Measurements from ENCODE around the gene ARHGEF11. TPM values are rescaled to one million over a fixed set of nuclear protein-coding genes. Genes with fewer than 3 reads are reported as not detected.

ARHGEF11 gene
- total and polyA plus RNA-seq, 10 donors, result 3.4 to 65.3 (median 42.7) TPM

DNA sequence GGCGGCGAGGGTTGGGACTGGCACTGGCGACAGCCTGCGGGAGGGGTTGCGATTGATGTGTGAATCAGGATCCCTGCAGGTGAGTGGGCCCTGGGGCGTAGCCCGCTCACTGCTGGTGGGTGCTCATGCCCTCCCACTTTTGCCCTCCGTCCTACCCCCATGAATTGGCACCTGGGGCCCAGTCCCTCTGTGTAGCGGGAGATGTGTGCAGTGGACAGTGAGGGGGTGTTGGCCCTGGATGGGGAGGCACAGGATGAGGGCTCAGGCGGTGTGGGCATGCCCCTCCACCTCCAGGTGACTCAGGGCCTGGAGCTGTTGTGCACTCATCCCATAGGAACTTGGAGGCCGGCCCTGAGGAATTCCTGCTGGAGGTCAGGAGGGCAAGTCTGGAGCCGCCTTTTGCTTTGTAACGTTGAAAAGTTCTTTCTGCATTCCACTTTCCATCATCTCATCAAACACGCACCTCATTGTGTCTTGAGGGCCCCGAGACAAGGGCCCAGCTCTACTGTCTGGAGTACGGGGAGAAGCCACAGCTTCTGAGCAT is 149.0 kb downstream of the ARHGEF11 start:
- intact Hi-C loops (cut with DNase I; ENCODE audit: low total_unique reads), result no loop called here
- peaks cover 0 to 73% (median 14%) of the 10 kb centered on the region in 7 donors for H3K27me3 ChIP-seq (replicated peaks in 1 of 7)
- no peaks in the 10 kb centered on the region for H3K9me3 ChIP-seq
- 81 to 91% (median 83%) methylated on average over 14 to 16 of the region's 16 CpGs for WGBS, 5 donors
- TF ChIP-seq, protein P1, sequence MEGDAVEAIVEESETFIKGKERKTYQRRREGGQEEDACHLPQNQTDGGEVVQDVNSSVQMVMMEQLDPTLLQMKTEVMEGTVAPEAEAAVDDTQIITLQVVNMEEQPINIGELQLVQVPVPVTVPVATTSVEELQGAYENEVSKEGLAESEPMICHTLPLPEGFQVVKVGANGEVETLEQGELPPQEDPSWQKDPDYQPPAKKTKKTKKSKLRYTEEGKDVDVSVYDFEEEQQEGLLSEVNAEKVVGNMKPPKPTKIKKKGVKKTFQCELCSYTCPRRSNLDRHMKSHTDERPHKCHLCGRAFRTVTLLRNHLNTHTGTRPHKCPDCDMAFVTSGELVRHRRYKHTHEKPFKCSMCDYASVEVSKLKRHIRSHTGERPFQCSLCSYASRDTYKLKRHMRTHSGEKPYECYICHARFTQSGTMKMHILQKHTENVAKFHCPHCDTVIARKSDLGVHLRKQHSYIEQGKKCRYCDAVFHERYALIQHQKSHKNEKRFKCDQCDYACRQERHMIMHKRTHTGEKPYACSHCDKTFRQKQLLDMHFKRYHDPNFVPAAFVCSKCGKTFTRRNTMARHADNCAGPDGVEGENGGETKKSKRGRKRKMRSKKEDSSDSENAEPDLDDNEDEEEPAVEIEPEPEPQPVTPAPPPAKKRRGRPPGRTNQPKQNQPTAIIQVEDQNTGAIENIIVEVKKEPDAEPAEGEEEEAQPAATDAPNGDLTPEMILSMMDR (IDR thresholded peaks at IDR 0.05 in 8 of 11, conservative IDR thresholded peaks at IDR 0.05 in 3 of 11), result no peak
- TF ChIP-seq POLR2A (IDR thresholded peaks at IDR 0.05) (no peak), POLR2AphosphoS5 (IDR thresholded peaks at IDR 0.05) (no peak)
- DNase-seq, result no peak
- no peaks in the 10 kb centered on the region for H3K36me3 ChIP-seq
- no peak overlapping the region for H3K4me3 ChIP-seq
- peak overlapping the region in 5 of 8 donors; percentile 15 to 90 (median 82) for H3K27ac ChIP-seq
- H3K4me1 ChIP-seq, result peaks cover 13 to 100% (median 68%) of the 10 kb centered on the region in 6 donors

- TF ChIP-seq, protein P1 (IDR thresholded peaks at IDR 0.05 in 8 of 11, conservative IDR thresholded peaks at IDR 0.05 in 3 of 11), result no peak
- TF ChIP-seq POLR2A (IDR thresholded peaks at IDR 0.05) (no peak), POLR2AphosphoS5 (IDR thresholded peaks at IDR 0.05) (no peak)
- WGBS, 5 donors, result 88 to 93% (median 92%) methylated on average over 6 of the region's 6 CpGs
- no peaks in the 10 kb centered on the region for H3K9me3 ChIP-seq
- H3K36me3 ChIP-seq, result no peaks in the 10 kb centered on the region
- peak overlapping the region in 5 of 8 donors; percentile 81 to 90 (median 86) for H3K27ac ChIP-seq
- H3K27me3 ChIP-seq (replicated peaks in 1 of 7), result peaks cover 0 to 77% (median 14%) of the 10 kb centered on the region in 7 donors
- peaks cover 13 to 94% (median 67%) of the 10 kb centered on the region in 6 donors for H3K4me1 ChIP-seq
- peak overlapping the region in 1 of 8 donors; percentile 73 for H3K4me3 ChIP-seq
- DNase-seq, result no peak
- intact Hi-C loops (cut with DNase I; ENCODE audit: low total_unique reads), result no loop called here
These were observed 149.6 kb downstream of the ARHGEF11 start for GRCh38 chr1:156895927-156896326.

GRCh38 chr1:156895455-156895812 is 150.1 kb downstream of the ARHGEF11 start:
- Histone ChIP-seq H3K4me3 (peak overlapping the region in 2 of 8 donors; percentile 57 to 73), H3K27ac (peak overlapping the region in 7 of 8 donors; percentile 73 to 90 (median 84)), H3K27me3 (replicated peaks in 1 of 7) (peaks cover 0 to 78% (median 14%) of the 10 kb centered on the region in 7 donors), H3K36me3 (no peaks in the 10 kb centered on the region), H3K9me3 (no peaks in the 10 kb centered on the region), H3K4me1 (peaks cover 13 to 91% (median 64%) of the 10 kb centered on the region in 6 donors)
- intact Hi-C loops (cut with DNase I; ENCODE audit: low total_unique reads), result no loop called here
- DNase-seq, result no peak
- TF ChIP-seq POLR2AphosphoS5 (IDR thresholded peaks at IDR 0.05), result no peak
- no peak for TF ChIP-seq POLR2A (IDR thresholded peaks at IDR 0.05)
- TF ChIP-seq, protein P1 (IDR thresholded peaks at IDR 0.05 in 8 of 11, conservative IDR thresholded peaks at IDR 0.05 in 3 of 11), result no peak
- WGBS, 5 donors, result 71 to 89% (median 74%) methylated on average over 4 of the region's 4 CpGs

DNA sequence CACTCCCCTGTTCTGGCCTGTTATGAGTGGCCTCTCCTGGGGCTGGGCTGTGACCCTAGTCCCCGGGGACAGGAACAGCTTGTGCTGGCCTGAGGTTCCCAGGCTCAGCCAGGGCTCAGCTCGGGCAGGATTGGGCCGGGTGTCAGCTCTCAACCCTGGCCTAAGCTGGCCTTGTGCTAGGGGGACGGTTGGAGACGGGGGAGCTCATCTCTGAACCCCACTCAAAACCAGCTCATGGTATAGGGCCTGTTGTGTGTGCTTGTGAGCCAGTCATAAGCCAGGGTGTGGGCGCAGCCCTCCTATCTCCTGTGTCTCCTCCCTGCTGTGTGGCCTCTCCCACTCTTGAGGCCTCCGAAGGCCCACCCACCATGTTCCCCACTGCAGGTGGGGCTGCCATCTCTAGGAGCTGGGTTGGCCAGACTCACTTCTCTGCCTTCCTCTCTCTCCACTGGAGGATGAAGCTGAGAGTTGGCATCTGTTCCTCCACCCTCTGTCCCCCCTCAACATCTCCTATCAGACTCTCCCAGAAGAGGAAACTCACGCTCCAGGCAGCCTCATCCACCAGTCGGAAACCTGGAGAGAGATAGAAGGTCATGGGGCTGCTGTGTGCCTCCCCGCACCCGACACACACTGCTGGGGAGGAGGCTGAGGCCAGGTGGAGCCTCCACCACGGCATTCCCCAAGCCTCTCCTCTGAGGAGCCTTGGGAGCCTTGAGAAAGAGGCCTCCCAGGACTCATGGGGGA is 150.7 kb downstream of the ARHGEF11 start:
- 30 to 53% (median 44%) methylated on average over 7 to 12 of the region's 12 CpGs for WGBS, 5 donors
- H3K4me1 ChIP-seq, result peaks cover 13 to 91% (median 62%) of the 10 kb centered on the region in 6 donors

More for the DNA sequence above, 150.7 kb downstream of the ARHGEF11 start:
- intact Hi-C loops (cut with DNase I; ENCODE audit: low total_unique reads), result no loop called here
- H3K4me3 ChIP-seq, result peak overlapping the region in 7 of 8 donors; percentile 37 to 73 (median 41)
- no peaks in the 10 kb centered on the region for H3K9me3 ChIP-seq
- TF ChIP-seq POLR2AphosphoS5 (IDR thresholded peaks at IDR 0.05), result peak; percentile 30 to 74 (median 64)
- TF ChIP-seq, protein P1 (IDR thresholded peaks at IDR 0.05 in 8 of 11, conservative IDR thresholded peaks at IDR 0.05 in 3 of 11), result no peak
- peaks cover 0 to 79% (median 14%) of the 10 kb centered on the region in 7 donors for H3K27me3 ChIP-seq (replicated peaks in 1 of 7)
- no peak for DNase-seq
- H3K27ac ChIP-seq, result peak overlapping the region; percentile 31 to 90 (median 83)
- H3K36me3 ChIP-seq, result no peaks in the 10 kb centered on the region

All from spleen (tissue), 11 donors.